Stimulated activated CD8-positive, alpha-beta memory T cell treated with anti-CD3 and anti-CD28 coated beads, Interleukin-7, amount 100 ng/mL, for 1 hour (primary cell): ENCODE results near the gene USP15.

Experiments
- DNase-seq, 2 donors: peaks; one replicate each; pipeline ENCODE4 v3.0.0-alpha.2; 2020; ENCODE audit warnings: low read depth in 2 of 2

The USP15 gene

GRCh38 chr12:62370189-62370588 lies 110.0 kb downstream of the USP15 start:
- DNase-seq, result no peak

DNA sequence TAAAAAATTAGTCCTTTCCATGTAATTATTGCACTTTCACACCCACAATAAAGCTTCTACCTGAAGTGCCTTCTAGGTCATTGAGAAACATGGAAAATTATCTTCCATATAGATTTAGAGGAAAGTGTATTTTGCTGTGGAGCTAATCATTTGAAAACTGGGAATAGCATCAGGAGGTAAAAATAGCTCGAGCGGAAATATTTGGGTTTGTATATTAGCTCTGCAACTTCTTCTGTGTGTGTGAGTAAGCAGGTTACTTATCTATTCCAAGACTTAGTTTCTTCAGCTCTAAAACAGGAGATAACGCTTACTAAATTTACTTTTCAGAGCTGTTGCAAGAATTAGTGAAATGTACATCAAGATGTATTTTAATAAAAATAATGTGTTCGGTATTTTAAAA lies 111.5 kb downstream of the USP15 start:
- DNase-seq, result no peak

DNA sequence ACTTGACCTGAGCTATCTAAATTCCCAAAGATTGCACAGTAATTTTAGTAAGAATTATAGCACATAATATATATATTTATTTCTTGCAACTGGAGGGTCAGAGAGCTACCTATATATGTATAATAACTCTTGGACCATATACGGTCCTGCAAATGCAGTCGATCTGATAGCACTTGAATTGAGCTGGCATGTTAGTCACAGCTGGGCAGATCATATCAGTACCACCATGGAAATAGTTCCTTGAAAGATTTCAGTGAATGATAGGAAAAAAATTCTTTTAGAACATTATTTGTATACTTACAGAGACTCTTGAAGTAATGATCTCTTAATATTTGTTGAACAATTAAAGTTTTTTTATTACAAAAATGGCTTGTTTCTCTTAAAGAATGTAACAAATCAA lies 111.9 kb downstream of the USP15 start:
- no peak for DNase-seq

GRCh38 chr12:62372825-62373224 lies 112.6 kb downstream of the USP15 start:
- no peak for DNase-seq

DNA sequence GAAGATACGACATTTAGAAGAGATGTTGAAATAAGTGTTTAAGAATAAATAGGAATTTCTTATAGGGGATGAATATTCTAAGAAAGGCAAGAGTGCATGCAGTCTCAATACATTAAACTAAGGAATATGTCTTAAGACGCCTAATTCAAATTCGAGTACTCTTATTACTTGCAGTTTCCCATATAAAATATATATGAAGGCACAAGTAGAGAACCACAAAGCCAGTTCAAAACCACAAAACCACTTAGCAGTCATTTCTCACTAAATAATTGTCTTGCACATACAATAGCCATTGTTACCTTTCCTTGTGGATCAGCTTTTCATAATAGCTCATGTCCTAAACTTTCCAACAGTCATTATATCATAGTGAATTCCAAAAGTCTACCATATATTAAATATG lies 115.4 kb downstream of the USP15 start:
- DNase-seq, result no peak

DNA sequence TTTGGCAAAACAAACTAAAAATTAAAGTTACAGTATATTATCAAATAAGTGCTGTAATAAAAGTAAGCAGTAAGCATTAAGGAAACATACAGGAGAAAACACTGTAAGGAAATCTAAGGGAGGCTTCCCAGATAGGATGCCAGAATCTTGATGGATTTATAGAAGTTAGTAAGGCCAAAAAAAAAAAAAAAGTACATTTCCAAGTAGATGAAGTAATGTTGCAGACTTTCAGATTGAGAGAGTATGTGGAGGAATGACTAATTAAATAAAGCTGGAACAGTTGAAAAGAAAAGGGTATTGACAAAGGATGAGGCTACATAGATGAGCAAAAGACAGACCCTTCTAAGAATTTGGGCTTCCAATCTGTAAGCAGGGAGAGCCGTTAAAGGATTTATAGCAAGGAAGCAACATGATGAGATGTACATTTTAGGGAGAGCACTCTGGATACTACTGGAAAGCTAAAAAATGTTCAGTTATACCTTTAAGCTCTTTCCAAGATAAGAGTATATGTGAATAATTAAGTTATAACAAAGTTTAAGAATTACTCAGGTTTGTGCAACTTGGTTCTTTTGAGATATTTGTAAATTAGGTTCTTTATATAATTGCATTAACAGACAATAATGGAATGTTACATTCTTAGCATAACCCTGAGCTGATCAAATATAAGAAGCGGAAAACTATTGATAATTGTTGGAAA lies 119.0 kb downstream of the USP15 start:
- no peak for DNase-seq

DNA sequence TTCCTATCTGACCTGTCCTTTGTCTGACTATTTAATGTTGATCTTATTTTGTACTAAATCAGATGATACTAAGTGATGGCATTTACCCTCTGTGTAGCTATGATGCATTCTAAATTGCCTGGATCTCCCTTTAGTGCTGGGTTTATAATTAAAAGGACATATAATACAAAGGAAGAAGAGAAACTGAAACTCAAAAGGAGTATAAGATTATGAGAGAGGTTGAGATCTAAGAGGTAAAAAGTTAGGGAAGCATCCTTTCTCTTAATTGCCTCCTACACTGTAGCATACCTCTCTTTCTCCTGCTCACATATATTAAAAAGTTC lies 119.5 kb downstream of the USP15 start:
- DNase-seq, result no peak

DNA sequence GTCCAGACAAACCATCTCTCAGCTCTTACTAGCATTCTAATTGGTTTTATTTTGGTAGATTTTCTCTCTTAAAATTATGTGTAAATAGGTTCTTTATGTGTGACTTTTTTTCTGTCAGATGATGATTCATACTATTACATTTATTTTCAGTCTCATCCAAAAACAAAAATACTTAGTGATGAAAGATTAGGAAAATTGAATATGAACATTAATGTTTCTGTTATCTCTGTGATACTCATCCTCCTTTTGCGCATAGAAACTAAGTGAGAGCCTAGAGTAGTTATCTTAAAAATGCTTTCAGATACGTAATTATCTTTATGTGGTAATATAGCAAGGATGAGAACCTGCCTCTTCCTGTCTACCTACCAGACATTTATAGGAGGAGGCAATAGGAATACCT lies 122.3 kb downstream of the USP15 start:
- no peak for DNase-seq

DNA sequence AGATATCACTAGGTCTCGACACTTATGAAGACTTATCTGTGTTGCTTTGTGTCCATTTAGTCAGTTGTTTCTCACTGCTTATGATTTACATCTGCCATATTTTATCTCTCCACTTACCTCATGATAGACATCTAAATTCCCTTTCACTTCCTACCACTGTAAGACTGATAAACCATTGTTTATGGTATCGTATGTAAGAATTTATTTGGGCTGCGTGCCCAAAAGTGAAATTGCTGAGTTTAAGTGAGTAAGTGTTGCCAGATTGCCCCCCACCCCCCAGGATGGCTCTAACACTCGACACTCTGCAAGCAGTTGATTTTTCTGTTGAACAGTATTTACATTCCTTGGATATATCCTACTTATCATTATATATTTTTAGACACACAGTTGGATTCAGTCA lies 136.5 kb downstream of the USP15 start:
- no peak for DNase-seq

GRCh38 chr12:62400135-62400534 lies 139.9 kb downstream of the USP15 start:
- no peak for DNase-seq

DNA sequence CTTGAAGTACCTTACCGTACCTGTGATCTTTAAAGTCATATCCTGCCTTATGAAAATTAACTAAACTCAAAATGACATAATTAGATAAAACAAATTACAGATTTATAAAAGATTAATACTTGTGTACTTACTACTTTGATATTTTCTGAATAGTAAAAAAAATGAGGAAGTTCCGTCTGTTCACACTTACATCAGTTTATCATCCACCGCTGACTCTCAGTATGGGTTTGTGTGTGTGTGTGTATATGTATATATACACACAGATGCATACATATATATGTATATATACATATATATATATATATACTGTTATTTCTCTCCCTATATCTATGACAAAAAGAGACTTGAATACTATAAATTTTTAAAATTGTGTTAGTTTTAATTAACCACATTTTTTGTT lies 141.4 kb downstream of the USP15 start:
- no peak for DNase-seq

GRCh38 chr12:62403031-62403430 lies 142.8 kb downstream of the USP15 start:
- DNase-seq, result no peak

GRCh38 chr12:62407587-62407986 lies 147.4 kb downstream of the USP15 start:
- no peak for DNase-seq

DNA sequence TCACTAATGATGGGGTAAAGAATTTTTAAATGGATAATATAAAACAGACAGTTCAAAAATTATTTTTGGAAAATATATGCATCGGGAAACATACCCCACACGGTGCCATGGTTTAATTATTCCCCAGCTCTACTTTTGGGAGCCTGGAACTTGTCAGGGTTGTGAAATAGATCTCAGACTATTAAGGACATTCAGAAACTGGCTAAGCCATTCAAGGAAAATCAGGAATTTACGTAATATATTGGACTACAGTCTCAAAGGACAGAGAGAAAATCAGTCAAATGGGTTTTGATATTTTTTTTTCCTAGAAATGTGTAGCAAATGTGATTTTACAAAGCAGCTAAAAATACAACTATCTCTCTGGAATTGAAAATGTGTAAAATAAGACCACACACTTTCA lies 148.9 kb downstream of the USP15 start:
- DNase-seq, result no peak

- no peak for DNase-seq
Observed at GRCh38 chr12:62414180-62414579, 154.0 kb downstream of the USP15 start.

GRCh38 chr12:62426089-62426488 lies 165.9 kb downstream of the USP15 start:
- DNase-seq, result no peak

GRCh38 chr12:62429457-62429856 lies 169.3 kb downstream of the USP15 start:
- no peak for DNase-seq

- no peak for DNase-seq
Observed at GRCh38 chr12:62434494-62435302, 174.5 kb downstream of the USP15 start.

- no peak for DNase-seq
Observed at GRCh38 chr12:62435303-62436163, 175.3 kb downstream of the USP15 start.

DNA sequence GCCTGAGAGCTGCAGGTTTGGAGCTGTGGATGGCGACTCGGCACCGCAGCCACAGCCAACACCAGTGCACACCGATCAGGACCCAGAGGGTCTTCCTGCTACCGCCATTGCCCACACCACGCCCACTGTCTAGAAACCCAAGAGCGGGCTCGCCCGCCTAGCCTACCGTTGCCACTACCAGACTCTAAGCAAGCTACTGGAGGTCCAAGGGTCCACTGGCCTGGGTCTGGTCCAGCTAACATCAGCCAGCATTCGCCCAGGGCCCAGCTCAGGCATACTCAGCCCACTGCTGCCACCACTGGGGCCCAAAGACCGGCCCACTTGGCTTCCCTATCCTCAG lies 175.9 kb downstream of the USP15 start:
- no peak for DNase-seq

GRCh38 chr12:62438098-62438692 lies 178.0 kb downstream of the USP15 start:
- DNase-seq, result peak in 1 of 2 donors; percentile 34

GRCh38 chr12:62446754-62447452 lies 186.7 kb downstream of the USP15 start:
- DNase-seq, result no peak
